HFF-Myc (cell line): ENCODE data around the gene NAA15.

Source experiments
- DNase-seq: peaks from one replicate; pipeline ENCODE4 v3.0.0-alpha.2; 2011; ENCODE audit warnings: low read depth; ENCODE audit errors: extremely low read depth
- H3K4me3 ChIP-seq: replicated peaks from 2 replicates; pipeline ENCODE4 v1.5.1; 2011; ENCODE audit warnings: low read depth, mild to moderate bottlenecking, control low read depth, low read length
- CTCF ChIP-seq: IDR thresholded peaks from 2 replicates; pipeline ENCODE4 v1.5.1; 2012; ENCODE audit warnings: mild to moderate bottlenecking, low read depth, low read length, control low read depth; ENCODE audit errors: missing control alignments

The NAA15 gene

GRCh38 chr4:139367421-139368090 lies 66.3 kb downstream of the NAA15 start:
- H3K4me3 ChIP-seq: no peak overlapping the region
- DNase-seq: peak; percentile 4
- TF ChIP-seq CTCF: no peak

DNA sequence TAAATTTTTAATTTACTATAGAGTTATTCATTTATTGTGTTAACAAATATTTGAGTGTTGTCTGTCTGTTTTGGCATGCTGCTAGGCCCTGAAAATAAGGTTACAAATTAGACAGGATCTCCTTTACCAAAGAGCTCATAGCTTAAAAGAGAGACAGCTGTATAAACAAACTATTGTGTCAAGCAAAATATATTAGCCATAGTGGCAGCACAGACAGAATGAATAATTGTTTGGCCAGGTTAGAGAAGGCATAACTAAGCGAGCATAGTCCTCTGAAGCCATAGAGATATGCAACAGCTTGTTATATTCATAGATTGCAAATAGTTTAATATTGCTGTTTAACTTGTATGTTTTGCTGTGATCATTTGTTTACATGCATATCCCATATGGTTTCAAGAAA lies 67.7 kb downstream of the NAA15 start:
- DNase-seq: no peak
- H3K4me3 ChIP-seq: no peak overlapping the region
- TF ChIP-seq CTCF: no peak

- H3K4me3 ChIP-seq: no peak overlapping the region
- no peak for DNase-seq
Observed at GRCh38 chr4:139374251-139374650, 72.9 kb downstream of the NAA15 start.

DNA sequence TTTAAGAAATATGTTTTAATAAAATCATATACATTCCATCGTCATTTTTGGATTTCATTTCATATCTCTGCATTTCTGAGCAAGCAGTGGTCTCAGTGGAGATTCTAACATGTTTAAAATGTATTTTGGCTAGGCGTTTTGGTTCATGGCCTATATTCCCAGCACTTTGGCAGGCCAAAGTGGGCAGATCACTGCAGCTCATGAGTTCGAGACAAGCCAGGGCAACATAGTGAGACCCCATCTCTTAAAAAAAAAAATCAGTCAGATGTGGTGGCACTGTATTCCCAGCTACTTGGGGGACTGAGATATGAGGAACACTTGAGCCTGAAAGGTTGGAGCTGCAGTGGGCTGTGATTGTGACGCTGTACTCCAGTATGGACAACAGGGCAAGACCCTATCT lies 85.1 kb downstream of the NAA15 start:
- DNase-seq: no peak
- no peak for TF ChIP-seq CTCF
- H3K4me3 ChIP-seq: no peak overlapping the region

More at GRCh38 chr4:139374251-139374650, 72.9 kb downstream of the NAA15 start:
- TF ChIP-seq CTCF: no peak

DNA sequence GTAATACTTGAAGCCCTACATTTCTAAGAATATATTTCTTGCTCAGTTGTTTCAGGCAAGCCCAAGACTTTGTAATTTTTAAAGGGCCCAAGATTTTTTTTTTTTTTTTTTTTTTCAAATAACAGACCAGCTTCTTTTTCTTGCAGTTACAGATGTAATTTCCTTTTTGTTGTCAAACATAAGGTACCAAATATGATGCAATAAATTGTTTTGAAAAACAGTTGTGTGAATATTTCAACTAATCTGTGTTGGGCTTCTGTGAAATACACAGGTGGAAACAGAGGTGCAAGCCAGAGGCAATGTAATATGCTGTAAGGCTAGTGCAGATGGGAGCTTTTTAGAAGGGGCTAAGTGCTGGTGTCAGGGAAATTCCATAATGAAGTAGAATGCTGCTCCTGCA lies 87.8 kb downstream of the NAA15 start:
- no peak for TF ChIP-seq CTCF
- no peak overlapping the region for H3K4me3 ChIP-seq
- DNase-seq: no peak

- no peak for TF ChIP-seq CTCF
Observed at GRCh38 chr4:139389991-139390390, 88.7 kb downstream of the NAA15 start.

DNA sequence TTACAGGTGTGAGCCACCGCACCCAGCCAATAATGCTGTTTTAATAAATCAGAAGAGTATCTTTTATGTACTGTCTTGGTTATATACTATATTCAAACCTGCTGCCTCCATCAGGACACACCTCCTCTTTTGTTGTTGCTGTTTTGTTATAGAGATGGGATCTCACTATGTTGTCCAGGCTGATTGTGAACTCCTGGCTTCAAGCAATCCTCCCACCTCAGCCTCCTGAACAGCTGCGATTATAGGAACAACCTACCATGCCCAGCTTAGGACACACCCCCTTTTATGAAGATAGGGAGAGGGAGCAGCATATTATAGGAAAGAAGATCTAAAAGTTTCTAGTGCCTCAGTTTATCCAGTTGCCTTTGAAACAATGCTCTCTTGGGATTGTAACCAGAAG lies 90.4 kb downstream of the NAA15 start:
- TF ChIP-seq CTCF: no peak
- DNase-seq: no peak
- H3K4me3 ChIP-seq: no peak overlapping the region

More at GRCh38 chr4:139389991-139390390, 88.7 kb downstream of the NAA15 start:
- no peak for DNase-seq
- H3K4me3 ChIP-seq: no peak overlapping the region
